GM13977 (cell line): Measurements from ENCODE around the gene ZFHX3.

Experiments
- DNase-seq: peaks from one replicate; pipeline ENCODE4 v3.0.0; 2012; ENCODE audit warnings: low spot score
- in situ Hi-C: fragments of 300-500 bp; cut with MboI; formaldehyde crosslinking; loops from one replicate; pipeline ENCODE4 v1.12.0; 2022; ENCODE audit warnings: low sequenced_read_pairs, low pct_unique_long_range_greater_than_20kb, mixed read lengths, inconsistent platforms; ENCODE audit not compliant: unreplicated experiment
- TF ChIP-seq, protein P1 (sequence below): IDR thresholded peaks from 2 replicates; pipeline ENCODE4 v1.5.1; 2012; ENCODE audit warnings: mild to moderate bottlenecking, control low read depth; ENCODE audit not compliant: insufficient read depth; ENCODE audit errors: extremely low read depth, missing control alignments

ZFHX3 gene

DNA sequence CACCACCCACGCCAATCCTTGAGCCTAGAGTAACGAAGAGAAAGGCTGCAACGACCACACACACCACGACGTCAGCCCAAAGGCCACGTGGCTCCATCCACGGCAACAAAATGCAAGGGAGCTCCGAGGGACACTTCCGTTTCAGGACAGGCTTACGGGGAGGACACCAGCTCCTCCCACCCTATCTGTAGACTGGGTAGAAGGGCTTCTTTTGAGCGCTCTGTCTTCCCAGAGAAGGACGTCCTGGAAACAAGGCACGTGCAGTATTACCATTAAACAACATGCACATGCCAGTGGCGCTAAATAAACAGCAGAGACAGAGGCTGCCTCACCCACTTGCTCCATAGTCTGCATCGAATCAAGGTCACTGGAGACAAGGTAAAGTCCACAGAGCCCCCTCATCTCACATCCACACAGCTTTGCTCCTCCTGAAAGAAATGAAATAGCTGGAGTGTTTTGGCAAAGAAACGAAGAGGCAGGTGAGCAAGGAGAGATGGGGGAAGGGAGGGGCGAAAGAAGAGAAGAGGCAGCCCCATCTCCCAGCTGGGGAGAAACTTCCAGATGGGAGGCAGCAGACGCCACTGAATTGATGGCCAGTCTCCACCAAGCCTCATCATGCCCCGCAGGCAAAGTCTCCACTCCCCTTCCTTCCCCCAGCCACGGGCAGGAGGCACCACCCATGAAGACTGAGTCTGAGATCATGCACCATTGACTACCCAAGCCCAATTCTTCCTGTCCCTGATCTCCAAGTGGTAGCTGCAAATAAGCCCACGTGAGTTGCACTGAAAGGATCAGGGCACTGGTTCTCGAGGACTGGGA is 24.0 kb downstream of the ZFHX3 start:
- TF ChIP-seq, protein P1, sequence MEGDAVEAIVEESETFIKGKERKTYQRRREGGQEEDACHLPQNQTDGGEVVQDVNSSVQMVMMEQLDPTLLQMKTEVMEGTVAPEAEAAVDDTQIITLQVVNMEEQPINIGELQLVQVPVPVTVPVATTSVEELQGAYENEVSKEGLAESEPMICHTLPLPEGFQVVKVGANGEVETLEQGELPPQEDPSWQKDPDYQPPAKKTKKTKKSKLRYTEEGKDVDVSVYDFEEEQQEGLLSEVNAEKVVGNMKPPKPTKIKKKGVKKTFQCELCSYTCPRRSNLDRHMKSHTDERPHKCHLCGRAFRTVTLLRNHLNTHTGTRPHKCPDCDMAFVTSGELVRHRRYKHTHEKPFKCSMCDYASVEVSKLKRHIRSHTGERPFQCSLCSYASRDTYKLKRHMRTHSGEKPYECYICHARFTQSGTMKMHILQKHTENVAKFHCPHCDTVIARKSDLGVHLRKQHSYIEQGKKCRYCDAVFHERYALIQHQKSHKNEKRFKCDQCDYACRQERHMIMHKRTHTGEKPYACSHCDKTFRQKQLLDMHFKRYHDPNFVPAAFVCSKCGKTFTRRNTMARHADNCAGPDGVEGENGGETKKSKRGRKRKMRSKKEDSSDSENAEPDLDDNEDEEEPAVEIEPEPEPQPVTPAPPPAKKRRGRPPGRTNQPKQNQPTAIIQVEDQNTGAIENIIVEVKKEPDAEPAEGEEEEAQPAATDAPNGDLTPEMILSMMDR = no peak
- DNase-seq = no peak
- in situ Hi-C loops = no loop called here

DNA sequence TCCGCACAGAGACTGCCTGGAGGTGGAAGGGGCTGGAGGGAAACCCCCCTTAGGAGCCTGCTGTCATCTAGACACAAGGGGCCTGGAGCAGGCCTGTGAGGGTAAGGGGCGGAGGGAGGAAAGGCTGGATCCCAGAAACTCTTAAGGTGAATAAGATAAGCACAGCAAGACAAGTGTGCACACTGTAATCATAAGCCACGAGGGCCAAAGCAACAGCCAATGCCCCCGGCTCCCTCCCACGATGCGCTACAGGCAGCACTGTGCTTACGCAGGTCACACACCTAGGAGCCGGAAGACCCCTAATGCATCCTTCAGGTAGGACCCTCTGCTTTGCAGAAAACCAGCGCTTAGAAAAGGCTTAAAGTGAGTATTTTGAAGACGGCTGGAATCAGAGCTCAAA is 24.6 kb downstream of the ZFHX3 start:
- no peak for DNase-seq
- TF ChIP-seq, protein P1 = no peak
- in situ Hi-C loops = no loop called here

DNA sequence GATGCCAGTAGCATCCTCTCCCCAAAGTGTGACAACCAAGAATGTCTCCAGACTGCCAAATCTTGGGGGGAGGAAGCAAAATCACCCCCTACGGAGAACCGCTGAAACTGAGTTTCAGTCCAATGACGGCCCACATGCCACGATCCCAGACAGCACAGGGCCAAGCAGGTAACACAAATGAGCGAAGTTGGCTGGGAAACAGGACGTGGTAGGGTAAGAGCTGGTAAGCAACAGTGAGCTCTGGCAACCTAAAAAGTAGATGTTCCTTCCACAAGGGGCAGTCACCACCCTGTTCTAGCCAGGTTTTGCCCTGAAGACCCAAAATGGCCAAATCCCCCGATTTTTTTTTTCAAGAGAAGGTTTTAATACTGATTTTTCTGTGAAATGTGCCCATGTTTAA is 25.4 kb downstream of the ZFHX3 start:
- TF ChIP-seq, protein P1 = no peak
- in situ Hi-C loops = no loop called here
- no peak for DNase-seq

DNA sequence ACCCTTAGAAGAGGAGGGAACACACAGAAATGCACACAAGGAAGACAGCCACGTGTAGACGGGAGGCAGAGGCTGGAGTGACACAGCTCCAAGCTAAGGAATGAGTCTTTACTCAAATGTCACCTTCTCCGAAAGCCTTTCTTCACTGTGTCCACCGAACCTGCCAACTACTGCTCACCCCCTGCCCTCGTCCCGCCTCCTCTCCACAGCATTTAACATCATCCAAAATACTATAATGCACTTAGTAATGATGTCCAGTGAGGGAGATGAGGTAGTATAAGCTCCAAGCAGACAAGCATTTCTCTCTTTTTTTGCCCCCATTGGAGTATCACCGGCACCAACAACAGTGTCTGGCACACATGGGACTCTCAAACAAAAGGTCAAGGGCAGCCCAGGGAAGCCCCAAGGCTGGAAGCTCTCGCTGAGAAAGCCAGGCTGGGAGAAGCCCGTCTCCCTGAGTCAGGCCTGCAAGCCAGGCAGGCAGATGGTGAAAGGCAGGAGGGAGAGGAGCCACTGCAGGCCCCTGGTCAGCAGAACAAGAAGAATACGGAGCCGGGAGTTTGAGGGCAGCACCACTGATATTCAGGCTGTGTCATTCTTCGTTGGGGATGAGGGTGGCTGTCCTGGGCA is 25.9 kb downstream of the ZFHX3 start:
- TF ChIP-seq, protein P1 = no peak
- in situ Hi-C loops = no loop called here
- DNase-seq = no peak

DNA sequence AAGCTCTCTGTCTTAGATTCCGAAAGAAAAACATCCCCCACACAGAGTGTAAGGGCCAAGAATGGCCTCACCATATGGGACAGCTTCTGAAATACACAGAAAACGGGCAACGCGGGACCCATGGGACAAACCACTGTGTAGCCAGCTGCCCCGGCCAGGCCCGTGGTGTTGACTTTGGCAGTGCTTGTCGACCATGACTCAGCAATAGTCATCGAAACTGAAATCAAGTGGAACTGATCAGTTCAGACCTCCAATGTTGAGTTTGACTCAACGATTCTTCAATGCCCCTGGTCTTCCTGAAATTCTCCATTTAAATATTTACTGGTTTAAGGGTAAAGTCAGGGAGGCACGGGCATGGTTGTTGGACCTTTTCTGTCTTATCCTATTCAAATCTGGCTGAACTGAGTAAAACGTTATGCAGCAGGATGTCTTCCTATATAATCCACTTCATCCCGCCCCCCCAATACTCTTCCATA is 27.5 kb downstream of the ZFHX3 start:
- in situ Hi-C loops = no loop called here
- TF ChIP-seq, protein P1 = no peak
- no peak for DNase-seq

DNA sequence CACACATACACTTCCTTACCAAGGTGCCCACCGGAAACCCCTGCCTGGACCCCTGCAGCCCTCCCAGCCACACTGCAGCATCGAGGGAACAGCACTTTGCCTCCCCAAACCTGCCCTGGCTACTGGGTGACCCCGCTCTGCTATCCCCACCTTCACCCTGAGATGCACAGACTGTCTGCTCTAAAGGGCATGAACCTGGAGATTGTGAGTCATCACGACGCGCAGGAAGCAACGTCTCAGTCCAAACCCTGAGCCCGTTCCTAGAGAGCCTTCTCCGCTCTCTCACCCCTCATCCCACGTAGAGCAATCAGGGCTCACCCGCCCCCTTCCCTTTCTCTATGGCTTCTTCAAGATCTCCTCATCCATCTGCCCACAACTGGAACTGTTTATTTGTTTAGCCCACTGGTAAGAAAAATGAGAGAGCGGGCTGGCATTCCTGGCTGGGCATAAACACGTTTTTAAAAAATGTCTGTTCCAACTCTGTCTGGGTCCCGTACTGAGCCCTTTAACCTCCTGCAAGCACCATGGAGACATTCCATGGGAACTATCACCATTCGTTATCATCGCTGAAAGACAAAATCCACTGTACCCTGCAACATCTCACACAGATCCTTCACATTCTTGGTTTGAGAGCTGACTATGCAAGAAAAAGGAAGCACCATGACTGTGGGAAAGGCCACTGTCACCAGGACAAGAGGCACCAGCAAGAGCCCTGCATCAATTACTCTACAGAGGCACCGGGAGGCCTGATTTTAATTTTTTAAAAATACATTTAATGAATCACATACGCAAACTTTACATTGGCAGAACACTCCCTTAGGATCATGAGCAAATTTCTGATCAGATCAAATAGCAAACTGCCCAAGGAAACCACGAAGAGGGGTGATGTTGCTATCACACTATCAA is 28.2 kb downstream of the ZFHX3 start:
- no peak for DNase-seq
- TF ChIP-seq, protein P1 = no peak
- in situ Hi-C loops = no loop called here
